Stimulated activated CD4-positive, alpha-beta T cell treated with anti-CD3 and anti-CD28 coated beads, Interleukin-15, amount 100 ng/mL, for 24 hours (primary cell): Measurements from ENCODE around the gene ITGA11.
"Not testable (repeated sequence)": the region's sequence is repeated elsewhere in the genome, so short reads cannot be mapped to it uniquely, and the experiment has no call there.

Experiments
- DNase-seq: peaks from one replicate; pipeline ENCODE4 v3.0.0-alpha.2; 2020

Gene ITGA11

DNA sequence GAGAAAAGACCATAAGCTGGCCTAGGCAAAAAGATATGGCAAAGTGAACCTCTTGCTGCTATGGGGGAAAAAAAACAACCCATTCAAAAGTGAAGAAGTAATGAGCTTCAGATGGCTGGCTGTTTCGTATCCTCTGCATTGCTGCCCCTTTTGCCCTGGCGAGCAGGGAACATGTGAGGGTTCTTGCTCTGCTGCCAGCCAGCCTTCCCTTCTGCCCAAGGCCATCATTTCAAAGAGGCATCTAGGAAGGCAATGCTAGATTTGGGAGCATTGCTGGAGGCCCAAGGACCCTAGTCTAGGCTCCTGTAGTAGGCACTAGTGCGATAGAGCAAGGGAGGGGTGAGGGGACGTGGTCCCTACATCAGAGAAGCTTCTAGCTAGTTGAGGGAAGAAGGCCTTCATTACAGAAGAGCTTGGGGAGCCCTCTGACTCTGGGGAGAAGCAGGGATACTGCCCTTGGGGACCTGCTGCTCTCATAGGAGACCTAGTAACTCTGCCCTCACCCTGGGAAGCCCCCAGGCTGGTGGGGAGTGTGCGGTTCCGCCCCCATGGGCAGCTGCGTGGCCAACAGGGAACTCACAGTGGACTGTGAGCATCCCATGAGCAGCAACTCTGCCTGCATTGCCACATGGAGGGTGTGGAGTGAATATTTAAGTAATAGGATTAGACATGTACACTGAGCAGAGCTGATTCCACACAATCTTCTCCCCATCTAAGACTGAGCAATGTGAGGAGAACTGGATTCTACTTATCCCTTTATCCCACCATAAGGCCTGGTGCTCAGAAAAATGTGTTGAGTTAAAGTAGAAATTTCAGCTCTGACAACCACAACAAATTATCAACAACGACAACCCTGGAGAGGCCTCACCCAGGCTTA is 21.3 kb downstream of the ITGA11 start:
- DNase-seq, result no peak

DNA sequence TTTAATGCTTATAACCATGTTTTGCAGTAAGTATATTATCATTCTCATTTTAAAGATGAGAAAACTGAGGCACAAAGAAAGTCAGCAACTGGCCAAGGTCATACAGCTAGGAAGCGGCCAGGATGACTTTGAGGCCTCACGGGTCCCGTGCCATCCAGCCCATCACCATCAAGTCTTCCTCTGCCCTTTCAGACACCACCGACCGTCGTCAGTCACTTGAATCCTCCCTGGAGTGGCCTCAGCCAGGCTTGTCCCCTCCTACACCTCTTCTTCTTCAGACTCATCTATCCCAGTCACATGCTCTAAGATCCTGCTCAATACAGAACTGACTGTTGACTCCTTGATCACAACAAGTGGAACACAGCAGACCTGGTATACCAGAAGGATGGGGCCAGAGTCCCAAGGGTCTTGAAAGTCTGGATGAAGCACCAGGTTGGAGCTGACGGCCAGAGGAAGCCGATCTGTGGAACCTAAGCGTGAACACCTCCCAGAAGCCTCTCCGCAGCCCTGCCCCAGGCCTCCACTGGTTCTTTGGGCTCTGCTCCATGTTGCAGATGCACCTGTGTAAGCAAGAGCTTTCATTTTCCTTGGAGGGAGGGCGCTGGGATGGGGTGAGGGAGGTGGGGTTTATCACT is 22.1 kb downstream of the ITGA11 start:
- no peak for DNase-seq

DNA sequence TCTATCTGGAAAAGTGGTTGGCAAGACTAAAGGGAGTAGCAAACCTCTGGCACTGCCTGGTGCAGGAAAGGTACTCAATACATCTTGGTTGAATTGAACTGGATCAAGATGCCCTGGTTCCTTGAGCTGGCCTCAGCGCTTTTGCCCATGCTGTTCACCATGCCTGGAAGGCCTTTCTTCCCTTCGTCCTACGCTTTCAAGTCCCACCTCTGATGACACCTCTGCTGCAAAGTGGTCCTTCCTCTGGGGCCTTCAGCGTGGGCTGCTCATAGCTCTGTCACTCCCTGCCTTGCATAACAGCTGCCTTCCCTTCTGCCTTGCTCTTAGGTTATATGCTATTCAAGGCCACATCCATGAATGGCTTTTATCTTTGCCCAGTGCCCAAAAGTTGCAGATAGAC is 23.0 kb downstream of the ITGA11 start:
- no peak for DNase-seq

DNA sequence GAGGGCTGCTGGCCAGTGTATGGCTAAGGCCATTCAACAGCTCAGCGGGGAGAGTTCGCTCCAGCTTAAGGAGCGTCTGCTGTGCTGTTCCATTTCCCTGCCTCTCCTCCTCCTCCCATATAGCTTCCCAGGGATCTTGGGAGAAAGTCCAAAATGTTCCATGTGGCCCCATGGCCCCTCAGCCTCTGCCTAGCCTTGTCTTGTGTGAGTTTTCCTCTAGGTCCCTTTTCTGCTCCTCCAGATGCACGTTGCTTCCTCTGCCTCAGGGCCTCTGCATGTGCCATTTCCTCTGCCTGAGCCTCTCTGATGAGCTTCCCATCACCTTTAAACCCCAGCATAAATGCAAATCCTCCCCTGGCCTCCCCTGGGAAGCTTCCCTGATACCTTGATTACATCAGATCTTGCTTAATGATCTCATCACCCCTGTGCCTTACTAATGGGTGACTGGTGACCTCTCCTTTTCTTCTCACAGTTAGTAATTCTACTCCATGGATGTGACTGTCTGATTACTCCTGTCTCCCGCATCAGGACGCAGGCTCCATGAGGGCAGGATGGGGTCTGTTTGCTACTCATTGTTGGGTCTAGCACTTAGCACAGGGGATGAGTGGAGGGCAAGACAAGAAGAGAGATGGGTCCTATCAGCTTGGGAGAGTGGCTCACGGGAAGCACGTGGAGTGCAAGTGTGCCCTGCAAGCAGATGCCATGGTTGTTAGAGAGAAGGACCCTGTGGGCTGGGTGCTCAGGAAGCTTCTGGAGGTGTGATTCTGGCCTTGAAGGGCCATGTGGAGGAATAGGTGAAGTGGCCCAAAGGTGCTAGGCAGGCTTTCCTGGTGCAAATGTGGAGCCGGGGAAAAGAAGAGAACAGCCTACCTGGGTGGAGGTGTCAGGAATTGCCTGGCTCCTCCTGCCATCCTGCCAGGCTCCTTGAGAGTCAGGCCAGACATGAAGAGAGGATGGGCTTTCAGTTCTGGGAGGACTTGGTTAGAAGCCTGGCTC is 23.8 kb downstream of the ITGA11 start:
- no peak for DNase-seq

DNA sequence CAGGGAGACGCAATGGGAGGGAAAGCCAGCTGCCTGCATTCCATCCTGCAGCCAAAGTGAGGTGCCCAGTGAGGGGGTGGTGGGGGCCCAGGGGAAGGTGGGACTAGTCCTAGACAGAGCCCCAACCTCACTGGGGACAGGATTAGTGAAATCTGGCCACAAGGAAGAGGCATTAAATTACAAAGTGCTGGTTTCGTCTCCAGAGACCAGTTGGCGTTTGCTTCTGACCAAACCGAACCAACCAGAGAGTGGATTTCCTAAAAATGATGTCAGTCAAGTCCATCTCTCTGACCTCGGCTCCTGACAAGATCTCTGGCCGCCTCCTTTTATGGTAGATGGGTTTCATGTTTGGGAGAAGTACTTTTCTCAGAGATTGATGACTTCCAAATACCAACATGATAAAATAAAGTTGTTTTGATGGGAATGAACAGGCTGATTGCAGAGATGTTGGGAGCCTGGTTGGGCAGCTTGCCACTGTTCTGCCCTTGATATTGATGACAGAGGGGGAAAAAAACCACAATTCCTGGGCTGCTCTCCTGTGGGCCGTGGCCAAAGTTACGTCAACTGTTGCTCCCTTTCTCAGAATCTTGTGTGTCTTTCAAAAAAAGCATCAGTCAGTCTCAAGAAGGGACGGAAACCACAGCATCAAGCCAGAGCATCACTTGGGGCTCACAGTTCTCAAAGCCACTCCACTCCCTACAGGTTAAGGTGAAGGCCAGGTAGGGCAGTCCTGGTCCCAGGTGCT is 24.6 kb downstream of the ITGA11 start:
- no peak for DNase-seq

DNA sequence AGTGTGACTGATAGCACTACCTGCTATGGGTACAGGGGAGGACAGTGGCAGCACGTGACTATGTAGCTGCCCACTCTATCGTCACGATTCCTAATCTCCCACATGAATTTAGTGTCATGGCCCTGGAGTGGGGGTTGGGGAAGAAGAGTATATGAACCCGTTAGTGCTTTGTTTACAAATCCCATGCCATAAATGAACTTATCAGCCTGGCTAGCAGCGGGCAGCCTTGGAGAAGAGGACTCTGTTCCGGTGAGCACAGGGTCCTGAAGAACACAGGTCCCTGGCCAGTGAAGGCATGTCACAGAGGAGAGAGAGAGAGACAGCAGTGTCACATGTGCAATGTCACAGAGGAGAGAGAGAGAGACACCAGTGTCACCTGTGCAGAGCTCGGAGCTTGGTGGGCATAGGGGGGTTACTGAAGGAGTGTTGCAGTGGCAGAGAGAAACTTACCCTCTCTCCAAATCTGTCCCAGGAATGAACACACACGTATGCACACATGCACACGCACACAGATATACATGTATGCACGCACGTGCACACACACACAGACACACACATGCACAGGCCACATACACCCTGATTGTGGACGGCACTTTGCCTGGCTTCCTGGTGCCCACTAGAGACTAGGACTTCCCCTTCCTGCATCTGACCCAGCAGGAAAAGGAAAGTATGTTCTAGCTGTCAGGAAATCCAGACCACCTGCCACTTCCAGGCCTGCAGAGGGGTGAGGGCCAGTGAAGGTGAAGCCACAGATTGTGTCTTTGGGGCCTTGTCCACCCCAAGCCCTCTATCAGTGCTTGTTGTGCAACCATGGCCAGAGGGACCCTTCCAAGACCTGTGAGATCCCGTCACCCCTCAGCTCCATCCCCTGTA is 26.3 kb downstream of the ITGA11 start:
- no peak for DNase-seq

DNA sequence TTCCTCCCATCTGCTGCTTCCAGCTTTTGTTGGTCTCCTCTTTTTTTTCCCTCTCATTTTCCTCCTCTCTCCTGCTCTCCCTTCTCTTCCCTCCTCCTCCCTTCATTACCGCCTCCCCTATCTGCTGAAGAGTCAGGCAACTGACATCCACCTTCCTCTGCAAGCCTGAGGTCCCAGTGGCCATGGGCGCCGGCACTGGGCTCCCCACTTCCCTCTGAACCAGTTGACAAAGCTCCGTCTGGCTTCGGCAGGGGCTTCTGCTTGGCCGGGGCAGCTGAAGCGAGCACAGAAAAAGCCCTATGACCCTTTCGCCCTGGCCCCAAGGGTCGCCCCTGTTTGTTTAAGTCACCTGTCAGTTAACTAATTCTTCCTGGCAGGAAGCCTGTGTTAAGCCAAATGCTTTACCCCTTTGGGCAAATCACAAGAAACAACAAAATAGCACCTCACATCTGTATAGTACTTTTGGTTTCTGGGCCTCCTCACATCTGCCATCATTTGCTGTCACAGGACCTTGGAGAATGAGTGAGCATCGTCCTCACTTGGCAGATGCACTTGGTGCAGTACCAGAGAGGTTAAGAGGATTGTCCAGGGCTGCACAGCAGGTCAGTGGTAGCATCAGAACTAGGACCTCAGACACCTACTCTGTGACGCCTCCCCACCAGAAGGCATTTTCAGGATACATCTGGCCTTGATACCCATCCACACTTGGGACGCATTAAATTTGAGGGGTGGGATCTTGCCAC is 27.7 kb downstream of the ITGA11 start:
- no peak for DNase-seq

DNA sequence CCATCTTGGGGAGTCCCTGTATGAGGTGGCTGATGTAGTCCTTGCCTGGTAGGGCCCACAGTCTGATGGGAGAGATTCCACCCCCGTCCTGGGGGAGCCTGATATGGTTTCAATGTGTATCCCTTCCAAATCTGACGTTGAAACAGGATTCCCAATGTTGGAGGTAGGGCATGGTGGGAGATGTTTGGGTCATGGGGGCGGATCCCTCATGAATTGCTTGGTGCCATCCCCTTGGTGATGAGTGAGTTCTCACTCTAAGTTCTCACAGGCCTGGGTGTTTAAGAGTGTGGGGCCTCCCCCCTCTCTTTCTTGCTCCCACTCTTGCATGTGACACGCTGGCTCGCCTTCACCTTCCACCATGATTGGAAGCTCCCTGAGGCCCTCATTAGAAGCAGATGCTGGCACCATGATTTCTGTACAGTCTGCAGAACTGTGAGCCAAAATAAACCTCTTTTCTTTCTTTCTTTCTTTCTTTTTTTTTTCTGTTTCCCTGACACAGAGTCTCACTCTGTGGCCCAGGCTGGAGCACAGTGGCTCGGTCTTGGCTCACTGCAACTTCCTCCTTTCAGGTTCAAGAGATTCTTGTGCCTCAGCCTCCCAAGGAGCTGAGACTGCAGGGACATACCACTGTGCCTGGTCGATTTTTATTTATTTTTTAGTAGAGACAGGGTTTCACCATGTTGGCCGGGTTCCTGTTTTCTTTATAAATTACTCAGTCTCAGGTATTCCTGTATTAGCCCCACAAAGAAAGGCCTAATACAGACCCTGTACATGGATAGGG is 28.6 kb downstream of the ITGA11 start:
- no peak for DNase-seq

DNA sequence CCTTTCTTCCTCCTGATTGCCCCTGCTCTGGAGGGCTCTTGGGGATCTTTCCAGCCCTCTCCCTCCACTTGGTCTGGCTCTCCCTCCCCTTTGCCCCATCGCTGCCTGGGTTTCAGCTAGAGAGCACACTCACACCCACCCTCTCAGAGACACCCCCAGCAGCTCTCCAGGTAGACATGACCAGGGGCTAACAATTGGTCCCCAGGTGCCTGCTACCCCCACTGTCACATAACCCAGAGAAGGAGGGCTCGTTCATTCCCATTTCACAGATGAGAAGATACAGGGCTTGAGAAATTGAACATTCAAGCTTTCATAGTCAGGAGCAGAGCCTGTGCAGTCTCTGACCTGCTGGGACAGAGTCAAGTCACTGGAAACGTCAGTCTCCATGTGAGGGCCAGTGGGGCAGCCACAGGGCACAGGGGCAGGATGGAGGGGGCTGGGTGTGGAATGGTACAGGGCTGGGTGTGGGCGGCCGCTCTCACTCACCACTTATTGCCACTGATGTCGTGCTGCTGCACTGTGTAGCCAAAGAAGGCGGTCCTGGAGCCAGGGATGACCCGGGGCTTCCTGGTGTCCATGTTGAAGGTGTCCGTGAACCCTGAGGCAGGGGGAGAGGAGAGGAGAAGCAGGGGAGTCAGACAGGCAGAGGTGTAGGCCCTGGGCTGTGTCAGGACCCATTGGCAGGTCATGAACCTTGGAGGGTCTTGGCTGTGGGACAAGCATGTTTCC is 29.4 kb downstream of the ITGA11 start:
- no peak for DNase-seq

DNA sequence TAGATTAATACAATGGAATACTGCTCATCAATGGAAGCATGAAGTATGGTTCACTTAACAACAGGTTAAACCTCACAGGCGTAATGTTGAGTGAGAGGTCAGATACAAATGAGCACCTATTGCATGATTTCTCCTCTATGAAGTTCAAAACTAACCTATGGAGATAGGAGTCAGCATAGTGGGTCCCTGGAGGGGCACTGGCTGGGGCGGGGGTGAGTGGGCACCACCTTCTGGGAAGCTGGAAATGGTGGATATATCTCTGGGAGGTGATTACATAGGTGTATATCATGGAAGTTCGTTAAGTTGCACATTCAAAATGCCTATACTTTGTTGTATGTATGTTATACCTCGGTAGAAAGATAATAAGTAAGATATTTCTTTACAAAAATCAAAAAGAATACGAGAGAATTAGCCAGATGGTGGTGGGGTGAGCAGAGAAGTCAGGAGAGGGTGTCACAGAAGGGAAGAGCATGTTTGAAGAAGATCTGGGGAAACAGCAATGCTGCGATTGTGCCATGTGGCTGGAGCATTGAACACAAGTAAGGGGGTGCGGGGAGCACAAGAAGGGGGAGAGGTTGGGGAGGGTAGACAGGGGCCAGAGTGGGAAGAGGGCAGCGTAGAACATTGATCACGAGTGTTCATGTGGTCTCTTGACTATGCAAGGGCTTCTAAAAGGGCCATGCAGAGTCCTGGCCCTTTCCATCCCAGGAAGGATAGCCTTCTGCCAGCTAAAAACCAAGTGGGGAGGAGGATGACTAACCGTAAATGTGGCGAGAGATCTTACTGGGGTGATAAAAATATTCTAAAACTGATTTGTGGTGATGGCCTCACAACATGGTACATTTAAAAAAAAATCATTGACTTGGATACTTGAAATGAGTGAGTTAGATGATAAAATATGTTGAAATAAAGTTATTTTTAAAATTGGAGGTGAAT is 30.2 kb downstream of the ITGA11 start:
- DNase-seq, result no peak

DNA sequence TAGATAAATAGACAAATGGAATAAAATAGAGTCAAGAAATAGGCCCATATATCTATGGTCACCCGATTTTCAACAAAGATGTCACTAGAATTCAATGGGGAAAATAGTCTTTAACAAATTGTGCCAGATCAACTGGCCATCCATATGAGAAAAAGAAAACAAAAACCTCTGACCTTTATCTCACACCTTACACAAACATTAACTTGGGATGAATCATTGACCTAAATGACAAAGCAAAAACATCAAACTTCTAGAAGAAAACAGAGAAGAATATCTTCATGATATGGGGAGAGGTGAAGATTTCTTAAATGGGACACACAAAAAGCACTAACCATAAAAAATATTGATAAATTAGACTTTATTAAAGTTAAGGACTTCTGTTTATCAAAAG is 31.9 kb downstream of the ITGA11 start:
- DNase-seq, result no peak

DNA sequence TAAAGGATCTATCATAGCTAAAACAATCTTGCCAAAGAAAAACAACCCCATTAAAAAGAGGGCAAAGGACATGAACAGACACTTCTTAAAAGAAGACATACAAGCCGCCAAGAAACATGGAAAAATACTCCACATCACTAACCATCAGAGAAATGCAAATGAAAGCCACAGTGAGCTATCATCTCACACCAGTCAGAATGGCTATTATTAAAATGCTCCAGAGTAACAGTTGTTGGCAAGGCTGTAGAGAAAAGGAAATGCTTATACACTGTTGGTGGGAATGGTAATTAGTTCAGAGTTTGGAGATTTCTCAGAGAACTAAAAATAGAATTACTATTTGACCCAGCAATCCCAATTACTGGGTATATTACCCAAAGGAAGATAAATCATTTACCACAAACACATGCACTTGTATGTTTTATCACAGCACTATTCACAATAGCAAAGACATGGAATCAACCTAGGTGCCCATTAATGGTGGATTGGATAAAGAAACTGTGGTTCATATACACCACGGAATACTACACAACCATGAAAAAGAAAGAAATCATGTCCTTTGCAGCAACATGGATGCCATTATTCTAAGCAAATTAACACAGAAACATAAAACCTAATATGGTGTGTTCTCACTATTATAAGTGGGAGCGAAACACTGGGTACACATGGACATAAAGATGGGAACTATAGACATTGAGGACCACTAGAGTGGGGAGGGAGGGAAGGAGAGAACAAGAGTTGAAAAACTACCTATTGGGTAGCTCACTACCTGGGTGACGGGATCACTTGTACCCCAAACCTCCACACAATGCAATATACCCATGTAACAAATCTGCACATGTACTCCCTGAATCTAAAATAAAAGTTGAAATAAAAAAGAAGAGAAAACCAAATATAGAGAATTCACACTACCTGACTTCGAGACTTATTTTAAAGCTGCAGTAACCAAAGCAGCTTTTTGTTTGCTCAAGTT is 32.6 kb downstream of the ITGA11 start:
- no peak for DNase-seq

DNA sequence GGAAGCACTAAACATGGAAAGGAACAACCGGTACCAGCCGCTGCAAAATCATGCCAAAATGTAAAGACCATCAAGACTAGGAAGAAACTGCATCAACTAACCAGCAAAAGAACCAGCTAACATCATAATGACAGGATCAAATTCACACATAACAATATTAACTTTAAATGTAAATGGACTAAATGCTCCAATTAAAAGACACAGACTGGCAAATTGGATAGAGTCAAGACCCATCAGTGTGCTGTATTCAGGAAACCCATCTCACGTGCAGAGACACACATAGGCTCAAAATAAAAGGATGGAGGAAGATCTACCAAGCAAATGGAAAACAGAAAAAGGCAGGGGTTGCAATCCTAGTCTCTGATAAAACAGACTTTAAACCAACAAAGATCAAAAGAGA is 34.0 kb downstream of the ITGA11 start:
- not testable (repeated sequence) for DNase-seq

DNA sequence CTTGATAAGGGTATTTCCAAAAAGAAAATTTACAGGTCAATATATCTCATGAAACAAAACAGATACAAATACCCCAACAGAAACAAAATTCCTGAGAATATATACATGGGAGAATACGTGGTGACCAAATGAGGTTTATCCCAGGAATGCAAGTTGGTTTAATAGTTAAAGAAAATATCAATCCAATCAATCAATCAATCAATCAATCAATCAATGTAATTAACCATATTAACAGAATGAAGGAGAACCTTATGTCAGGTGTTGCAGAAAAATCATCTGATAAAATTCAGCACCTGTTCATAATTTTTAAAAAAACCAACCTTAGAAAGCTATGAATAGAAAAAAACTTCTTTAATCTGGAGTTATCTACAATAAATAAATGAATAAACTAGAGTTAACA is 35.9 kb downstream of the ITGA11 start:
- DNase-seq, result no peak

DNA sequence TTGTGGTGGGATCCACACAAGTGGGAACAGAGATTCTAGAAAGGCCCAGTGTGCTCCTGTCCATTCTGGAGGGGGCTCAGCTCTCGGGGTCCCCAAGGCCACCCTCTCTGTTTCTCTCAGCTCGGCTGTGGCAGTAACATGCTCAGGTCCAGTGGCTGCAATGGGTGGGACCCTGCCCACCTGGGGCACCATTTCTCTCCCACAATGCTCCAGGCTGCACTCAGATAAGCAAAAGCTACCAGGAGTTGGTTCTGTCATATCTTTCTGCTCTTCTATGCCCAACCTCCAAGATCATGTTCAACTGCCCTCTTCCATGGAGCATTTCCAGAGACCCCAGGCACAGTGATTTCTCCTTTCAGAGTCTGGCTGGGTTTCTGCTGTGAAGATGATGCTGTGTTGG is 40.8 kb downstream of the ITGA11 start:
- DNase-seq, result no peak

DNA sequence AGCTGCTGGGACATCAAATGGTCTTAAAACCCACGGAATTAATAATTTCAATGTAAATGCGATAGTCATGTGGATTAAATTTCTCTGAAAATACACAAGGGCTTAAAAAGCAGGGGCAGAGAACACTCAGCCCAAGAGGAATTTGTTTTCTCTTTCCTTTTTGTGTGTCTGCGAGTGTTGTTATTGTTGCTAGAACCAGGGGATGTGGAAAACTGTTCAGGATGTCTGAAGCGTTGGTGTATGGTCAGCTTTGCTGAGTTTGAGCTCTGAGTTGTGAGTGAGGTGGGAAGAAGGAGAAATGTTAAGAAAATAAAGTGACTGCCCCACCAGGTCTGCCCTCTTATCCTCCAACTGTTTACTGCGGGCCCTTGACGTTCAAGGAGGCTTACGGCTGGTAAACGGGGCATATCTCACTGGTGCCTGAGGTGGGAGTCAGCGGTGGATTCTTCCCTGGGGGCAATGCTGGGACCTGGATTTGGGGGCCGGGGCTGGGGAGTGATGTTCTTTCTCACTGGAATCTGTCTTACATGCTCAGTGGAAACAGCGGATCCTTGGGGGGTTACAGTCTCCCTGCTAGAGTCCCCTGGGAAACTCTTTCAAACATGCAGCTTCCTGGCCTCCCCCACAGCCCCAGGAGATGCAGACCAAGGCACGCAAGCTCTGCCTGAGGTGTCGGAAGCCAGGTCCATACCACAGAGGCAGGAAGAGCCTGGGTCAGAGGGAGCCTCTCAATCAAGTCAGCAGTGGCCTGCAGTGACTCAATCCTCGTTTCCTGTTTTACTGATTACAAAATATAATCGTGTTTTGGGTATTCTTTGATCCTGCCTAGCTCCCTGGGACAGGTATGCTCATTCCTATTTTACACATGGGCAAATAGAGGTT is 41.8 kb downstream of the ITGA11 start:
- DNase-seq, result no peak
